Tibial nerve (tissue), 4 donors: ENCODE data around the gene PLS3. TPM values are rescaled to one million over a fixed set of nuclear protein-coding genes. Genes with fewer than 3 reads are reported as not detected.
A peak's percentile ranks its signal among the peaks of the same experiment; 100 is the strongest.

Experiments used
- DNase-seq, 2 donors: peaks; one replicate each; pipeline ENCODE4 v3.0.0-alpha.2; 2019; ENCODE audit warnings: low spot score in 2 of 2
- H3K27ac ChIP-seq, 4 donors: fragments of 200-600 bp; sonication (generic) in 3 of 4; one replicate each; pipeline ENCODE4 v1.5.1; 2017 to 2019; ENCODE audit warnings: mild to moderate bottlenecking in 1 of 4
- H3K27me3 ChIP-seq, 2 donors: fragments of 200-600 bp; sonication (generic) in 1 of 2; one replicate each; pipeline versions ENCODE4 v1.5.1 to v1.6.0; 2017 to 2019
- H3K36me3 ChIP-seq, 3 donors: fragments of 200-600 bp; sonication (generic); one replicate each; pipeline ENCODE4 v1.5.1; 2018 to 2019
- H3K4me1 ChIP-seq, 4 donors: fragments of 200-600 bp; sonication (generic) in 3 of 4; one replicate each; pipeline ENCODE4 v1.5.1; 2017 to 2019
- H3K4me3 ChIP-seq, 4 donors: fragments of 200-600 bp; sonication (generic) in 3 of 4; one replicate each; pipeline ENCODE4 v1.5.1; 2017 to 2019; ENCODE audit warnings: mild to moderate bottlenecking in 1 of 4, moderate library complexity in 1 of 4
- H3K9me3 ChIP-seq, 4 donors: fragments of 200-600 bp; sonication (generic) in 3 of 4; one replicate each; pipeline ENCODE4 v1.5.1; 2017 to 2019
- EP300 ChIP-seq, 2 donors: sonication (generic); formaldehyde crosslinking; IDR thresholded peaks; one replicate each; pipeline ENCODE4 v1.6.1; 2017; ENCODE audit warnings: antibody characterized with exemption in 2 of 2, mild to moderate bottlenecking in 1 of 2
- POLR2A ChIP-seq, 2 donors: fragments of 450-650 bp; IDR thresholded peaks; one replicate each; pipeline ENCODE4 v1.6.1; 2017; ENCODE audit warnings: antibody characterized with exemption in 2 of 2, mild to moderate bottlenecking in 2 of 2, moderate library complexity in 2 of 2
- WGBS, 2 donors: methylation state at CpG; one replicate each; pipeline ENCODE4 v1.1.5; 2018; 5-methylcytosine and 5-hydroxymethylcytosine counted together
- total RNA-seq, 4 donors: library from RNA; depleted of rRNA; stranded (reverse); fragments of >200 nt; gene quantifications; one replicate each; pipeline ENCODE4 v1.1.0, GENCODE V29; 2016
- TF ChIP-seq, protein P1 (sequence below), 5 experiments: fragments of 200-600 bp in 3 of 5; fragments of 450-650 bp in 2 of 5; sonication (generic) in 3 of 5; IDR thresholded peaks; one replicate each; pipeline ENCODE4 v1.5.1; 2016 to 2019; ENCODE audit warnings: antibody characterized with exemption in 5 of 5, mild to moderate bottlenecking in 3 of 5, moderate library complexity in 2 of 5

Gene PLS3
- total RNA-seq = 10 to 100 TPM; 60.9 to 93.8 (median 82.4) TPM

DNA sequence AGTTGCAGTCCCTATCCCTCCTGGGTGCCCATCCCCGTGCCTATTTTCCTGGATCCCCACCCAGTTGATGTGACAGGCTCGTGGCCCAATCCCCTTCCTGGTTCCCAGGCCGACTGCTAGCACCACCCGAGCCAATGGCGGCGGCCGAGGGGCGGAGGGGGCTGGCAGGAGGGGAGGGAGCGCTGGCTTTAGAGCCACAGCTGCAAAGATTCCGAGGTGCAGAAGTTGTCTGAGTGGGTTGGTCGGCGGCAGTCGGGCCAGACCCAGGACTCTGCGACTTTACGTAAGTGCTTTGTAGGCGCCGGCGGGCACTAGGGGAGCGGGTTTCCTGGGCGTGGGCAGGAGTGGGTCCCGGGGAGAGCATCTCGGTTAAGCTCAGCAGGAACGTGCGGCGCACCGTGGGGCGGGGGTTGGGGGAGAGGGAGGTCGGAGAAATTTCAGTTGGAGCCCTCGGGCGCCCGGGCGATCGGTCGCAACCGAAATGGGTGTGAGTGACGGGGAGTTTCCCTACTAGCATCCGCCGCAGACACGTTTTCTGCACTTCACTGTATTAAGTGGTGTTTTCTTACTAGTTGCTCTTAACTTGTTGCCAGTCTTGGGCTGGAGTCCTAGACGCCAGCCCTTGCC lies at the start of gene PLS3:
PLS3 (plus strand) TSS at position 197 of the 627 bp plus-strand sequence. CDS start 49,077 bp downstream, outside the sequence.
- peak; percentile 64 to 65 for DNase-seq
- Histone ChIP-seq H3K9me3 (no peaks in the 10 kb centered on the region), H3K4me1 (peaks cover 0 to 17% (median 0%) of the 10 kb centered on the region in 4 donors), H3K27me3 (peaks cover 0 to 42% of the 10 kb centered on the region in 2 donors), H3K27ac (peak within 1 kb of the TSS; percentile 61 to 95 (median 86)), H3K36me3 (no peaks in the 10 kb centered on the region), H3K4me3 (peak within 1 kb of the TSS; percentile 47 to 72 (median 50))
- TF ChIP-seq EP300 (IDR thresholded peaks at IDR 0.05) (peak in 1 of 2 donors; percentile 78), POLR2A (IDR thresholded peaks at IDR 0.05) (peak in 1 of 2 donors; percentile 73)
- TF ChIP-seq, protein P1, sequence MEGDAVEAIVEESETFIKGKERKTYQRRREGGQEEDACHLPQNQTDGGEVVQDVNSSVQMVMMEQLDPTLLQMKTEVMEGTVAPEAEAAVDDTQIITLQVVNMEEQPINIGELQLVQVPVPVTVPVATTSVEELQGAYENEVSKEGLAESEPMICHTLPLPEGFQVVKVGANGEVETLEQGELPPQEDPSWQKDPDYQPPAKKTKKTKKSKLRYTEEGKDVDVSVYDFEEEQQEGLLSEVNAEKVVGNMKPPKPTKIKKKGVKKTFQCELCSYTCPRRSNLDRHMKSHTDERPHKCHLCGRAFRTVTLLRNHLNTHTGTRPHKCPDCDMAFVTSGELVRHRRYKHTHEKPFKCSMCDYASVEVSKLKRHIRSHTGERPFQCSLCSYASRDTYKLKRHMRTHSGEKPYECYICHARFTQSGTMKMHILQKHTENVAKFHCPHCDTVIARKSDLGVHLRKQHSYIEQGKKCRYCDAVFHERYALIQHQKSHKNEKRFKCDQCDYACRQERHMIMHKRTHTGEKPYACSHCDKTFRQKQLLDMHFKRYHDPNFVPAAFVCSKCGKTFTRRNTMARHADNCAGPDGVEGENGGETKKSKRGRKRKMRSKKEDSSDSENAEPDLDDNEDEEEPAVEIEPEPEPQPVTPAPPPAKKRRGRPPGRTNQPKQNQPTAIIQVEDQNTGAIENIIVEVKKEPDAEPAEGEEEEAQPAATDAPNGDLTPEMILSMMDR (IDR thresholded peaks at IDR 0.05) = no peak
- 0 to 5% methylated on average over 10 to 33 of the region's 40 CpGs for WGBS, 2 donors

- Histone ChIP-seq H3K36me3 (no peaks in the 10 kb centered on the region), H3K9me3 (no peaks in the 10 kb centered on the region), H3K4me3 (no peak overlapping the region), H3K4me1 (no peaks in the 10 kb centered on the region), H3K27me3 (no peaks in the 10 kb centered on the region), H3K27ac (no peak overlapping the region)
- no peak for DNase-seq
- WGBS, 2 donors = 73 to 81% methylated on average over 2 of the region's 2 CpGs
- TF ChIP-seq, protein P1 (IDR thresholded peaks at IDR 0.05) = no peak
- TF ChIP-seq EP300 (IDR thresholded peaks at IDR 0.05) = no peak
- no peak for TF ChIP-seq POLR2A (IDR thresholded peaks at IDR 0.05)
These were observed 42.9 kb upstream of the PLS3 start for GRCh38 chrX:115518113-115518512.

DNA sequence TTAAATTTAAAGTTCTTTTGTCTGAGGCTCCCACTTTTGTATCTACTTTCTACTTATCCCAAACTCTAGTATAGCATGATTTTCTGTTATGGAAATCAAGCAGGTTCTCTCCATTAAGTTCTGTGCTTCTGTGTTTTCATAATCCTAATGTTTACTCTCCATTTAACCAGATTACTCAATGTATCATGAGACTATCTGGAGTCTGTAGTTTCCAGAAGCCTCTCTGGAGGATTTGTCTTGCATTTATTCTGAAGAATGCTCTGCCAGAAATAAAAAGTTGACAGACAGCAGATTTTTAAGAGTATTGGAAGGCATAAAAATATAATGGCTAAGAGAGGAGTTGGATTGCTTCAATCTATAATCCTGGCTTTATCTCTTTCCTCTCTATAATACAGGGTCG lies 39.2 kb upstream of the PLS3 start:
- 20 to 59% methylated on average over 1 of the region's 1 CpG for WGBS, 2 donors

GRCh38 chrX:115522952-115523351 lies 38.0 kb upstream of the PLS3 start:
- no peaks in the 10 kb centered on the region for H3K4me1 ChIP-seq
- no peak for TF ChIP-seq POLR2A (IDR thresholded peaks at IDR 0.05)
- no peak for TF ChIP-seq EP300 (IDR thresholded peaks at IDR 0.05)
- TF ChIP-seq, protein P1 (IDR thresholded peaks at IDR 0.05) = no peak
- no peak overlapping the region for H3K4me3 ChIP-seq
- peaks cover 0 to 6% of the 10 kb centered on the region in 2 donors for H3K27me3 ChIP-seq
- no peak for DNase-seq
- H3K9me3 ChIP-seq = no peaks in the 10 kb centered on the region
- no peaks in the 10 kb centered on the region for H3K36me3 ChIP-seq
- no peak overlapping the region for H3K27ac ChIP-seq

More for the DNA sequence above, 39.2 kb upstream of the PLS3 start:
- no peak for DNase-seq
- no peaks in the 10 kb centered on the region for H3K9me3 ChIP-seq
- no peak overlapping the region for H3K4me3 ChIP-seq
- H3K27ac ChIP-seq = no peak overlapping the region
- H3K36me3 ChIP-seq = no peaks in the 10 kb centered on the region
- H3K4me1 ChIP-seq = no peaks in the 10 kb centered on the region
- H3K27me3 ChIP-seq = no peaks in the 10 kb centered on the region
- TF ChIP-seq POLR2A (IDR thresholded peaks at IDR 0.05) (no peak), EP300 (IDR thresholded peaks at IDR 0.05) (no peak)
- TF ChIP-seq, protein P1 (IDR thresholded peaks at IDR 0.05) = no peak

DNA sequence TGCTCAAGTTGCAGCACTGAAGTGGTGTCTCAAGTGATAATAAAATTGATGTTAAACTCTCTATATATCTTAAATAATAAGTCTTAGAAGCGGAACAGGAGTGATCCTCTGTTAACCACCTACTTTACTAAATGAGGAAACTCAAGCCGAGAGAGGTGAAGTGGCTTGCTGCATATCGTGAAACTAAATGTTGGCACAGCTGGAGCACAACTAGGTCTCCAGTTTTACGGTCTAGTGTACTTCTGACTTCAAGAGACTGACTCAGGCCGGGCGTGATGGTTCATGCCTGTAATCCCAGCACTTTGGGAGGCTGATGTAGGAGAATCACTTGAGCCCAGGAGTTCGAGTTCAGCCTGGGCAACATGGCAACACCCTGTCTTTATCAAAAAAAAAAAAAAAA lies 35.5 kb upstream of the PLS3 start:
- H3K4me1 ChIP-seq = no peaks in the 10 kb centered on the region
- H3K4me3 ChIP-seq = no peak overlapping the region
- H3K27ac ChIP-seq = no peak overlapping the region
- no peaks in the 10 kb centered on the region for H3K36me3 ChIP-seq
- H3K9me3 ChIP-seq = no peaks in the 10 kb centered on the region
- 74 to 92% methylated on average over 7 of the region's 7 CpGs for WGBS, 2 donors
- TF ChIP-seq EP300 (IDR thresholded peaks at IDR 0.05) (no peak), POLR2A (IDR thresholded peaks at IDR 0.05) (no peak)
- TF ChIP-seq, protein P1 (IDR thresholded peaks at IDR 0.05) = no peak
- no peak for DNase-seq
- H3K27me3 ChIP-seq = peaks cover 0 to 16% of the 10 kb centered on the region in 2 donors
